NCI-H748 (cell line): ENCODE measurements around the gene SKIDA1.
A peak's percentile ranks its signal among the peaks of the same experiment; 100 is the strongest.
"Not testable (repeated sequence)": the region's sequence is repeated elsewhere in the genome, so short reads cannot be mapped to it uniquely, and the experiment has no call there.

Experiments
- DNase-seq: peaks from one replicate; lab custom pipeline; 2025; ENCODE audit not compliant: unreplicated experiment; lab: John Stamatoyannopoulos, UW

The SKIDA1 gene

GRCh38 chr10:21525367-21526187 is at the start of gene SKIDA1:
Gene SKIDA1, minus strand, starts transcription at chr10:21525682. Its CDS starts 7,860 bp downstream, at chr10:21517822.
- peak; percentile 94 for DNase-seq

GRCh38 chr10:21574514-21574913 is 49.0 kb upstream of the SKIDA1 start:
- not testable (repeated sequence) for DNase-seq

- no peak for DNase-seq
These were observed 47.1 kb upstream of the SKIDA1 start for GRCh38 chr10:21572578-21572977.

- no peak for DNase-seq
These were observed 45.5 kb upstream of the SKIDA1 start for GRCh38 chr10:21570761-21571521.

GRCh38 chr10:21558984-21559383 is 33.5 kb upstream of the SKIDA1 start:
- not testable (repeated sequence) for DNase-seq

- DNase-seq = no peak
These were observed 31.0 kb upstream of the SKIDA1 start for GRCh38 chr10:21556527-21556926.

- DNase-seq = no peak
These were observed 27.2 kb upstream of the SKIDA1 start for GRCh38 chr10:21552638-21553037.

- DNase-seq = no peak
These were observed 21.8 kb upstream of the SKIDA1 start for GRCh38 chr10:21547246-21547645.

- DNase-seq = not testable (repeated sequence)
These were observed 15.2 kb upstream of the SKIDA1 start for GRCh38 chr10:21540701-21541100.

GRCh38 chr10:21536874-21537273 is 11.4 kb upstream of the SKIDA1 start:
- no peak for DNase-seq

- DNase-seq = not testable (repeated sequence)
These were observed 10.5 kb upstream of the SKIDA1 start for GRCh38 chr10:21535976-21536375.

GRCh38 chr10:21535494-21535965 is 10.0 kb upstream of the SKIDA1 start:
- no peak for DNase-seq

GRCh38 chr10:21534604-21535493 is 9.4 kb upstream of the SKIDA1 start:
- peak; percentile 77 for DNase-seq

GRCh38 chr10:21534280-21534586 is 8.8 kb upstream of the SKIDA1 start:
- no peak for DNase-seq

GRCh38 chr10:21533467-21534279 is 8.2 kb upstream of the SKIDA1 start, which contains the start of gene MLLT10:
Gene MLLT10, plus strand, starts transcription at chr10:21534232. Its CDS starts 413 bp downstream, at chr10:21534645.
- DNase-seq = peak; percentile 97

GRCh38 chr10:21532694-21533466 is 7.4 kb upstream of the SKIDA1 start:
- peak; percentile 27 for DNase-seq

- no peak for DNase-seq
These were observed 5.7 kb upstream of the SKIDA1 start for GRCh38 chr10:21531164-21531563.

GRCh38 chr10:21530641-21531040 is 5.2 kb upstream of the SKIDA1 start:
- no peak for DNase-seq

GRCh38 chr10:21530168-21530567 is 4.7 kb upstream of the SKIDA1 start:
- DNase-seq = no peak
